HepG2 (cell line): ENCODE data around the gene WIPF2. TPM values are rescaled to one million over a fixed set of nuclear protein-coding genes. Genes with fewer than 3 reads are reported as not detected.

Source experiments
- ETV5 ChIP-seq: IDR thresholded peaks from 2 replicates; pipeline ENCODE4 v1.6.1; 2018; ENCODE audit warnings: missing biosample characterization, missing genetic modification reagents, inconsistent platforms, borderline replicate concordance
- FOXP4 ChIP-seq: sonication (generic); formaldehyde crosslinking; IDR thresholded peaks from 2 replicates; pipeline ENCODE4 v1.4.0; 2020; ENCODE audit warnings: missing genetic modification reagents
- HMGA1 ChIP-seq: sonication (generic); formaldehyde crosslinking; conservative IDR thresholded peaks from 2 replicates; pipeline ENCODE4 v1.4.0; 2020; ENCODE audit warnings: missing genetic modification reagents
- KDM6A ChIP-seq: IDR thresholded peaks from 2 replicates; pipeline ENCODE4 v1.6.1; 2016; ENCODE audit warnings: low read depth
- KLF13 ChIP-seq: sonication (generic); formaldehyde crosslinking; IDR thresholded peaks from 2 replicates; pipeline ENCODE4 v1.4.0; 2020; ENCODE audit warnings: mild to moderate bottlenecking, missing genetic modification reagents
- KMT2B ChIP-seq: IDR thresholded peaks from 2 replicates; pipeline ENCODE4 v1.6.1; 2016; ENCODE audit warnings: missing genetic modification reagents, missing compliant biosample characterization
- MIXL1 ChIP-seq: IDR thresholded peaks from 2 replicates; pipeline ENCODE4 v1.6.1; 2016
- MXD1 ChIP-seq: sonication (generic); formaldehyde crosslinking; IDR thresholded peaks from 2 replicates; pipeline ENCODE4 v1.4.0; 2020; ENCODE audit warnings: mild to moderate bottlenecking, missing genetic modification reagents
- MXD4 ChIP-seq: IDR thresholded peaks from 2 replicates; pipeline ENCODE4 v1.6.1; 2016; ENCODE audit warnings: mild to moderate bottlenecking, missing biosample characterization, missing genetic modification reagents
- NAIF1 ChIP-seq: sonication (generic); formaldehyde crosslinking; IDR thresholded peaks from 2 replicates; pipeline ENCODE4 v1.5.0; 2020; ENCODE audit warnings: mild to moderate bottlenecking, missing genetic modification reagents, borderline replicate concordance
- NCOA5 ChIP-seq: sonication (generic); formaldehyde crosslinking; IDR thresholded peaks from 2 replicates; pipeline ENCODE4 v1.4.0; 2020; ENCODE audit warnings: missing genetic modification reagents
- NFKBIZ ChIP-seq: IDR thresholded peaks from 2 replicates; pipeline ENCODE4 v1.6.1; 2018; ENCODE audit warnings: missing genetic modification reagents, missing compliant biosample characterization
- PHB2 ChIP-seq: fragments of 450-650 bp; IDR thresholded peaks from 2 replicates; pipeline ENCODE4 v1.6.1; 2018; ENCODE audit not compliant: partially characterized antibody
- POLR2G ChIP-seq: fragments of 200-400 bp; formaldehyde crosslinking; IDR thresholded peaks from 2 replicates; pipeline ENCODE4 v1.6.1; 2018; ENCODE audit warnings: mild to moderate bottlenecking, low read depth, low read length, moderate library complexity
- SMYD3 ChIP-seq: sonication (generic); formaldehyde crosslinking; IDR thresholded peaks from 2 replicates; pipeline ENCODE4 v1.8.1; 2023; ENCODE audit warnings: mild to moderate bottlenecking, missing genetic modification reagents
- TSC22D2 ChIP-seq: sonication (generic); formaldehyde crosslinking; IDR thresholded peaks from 2 replicates; pipeline ENCODE4 v1.5.1; 2020; ENCODE audit warnings: missing genetic modification reagents, mild to moderate bottlenecking, borderline replicate concordance
- U2AF1 ChIP-seq: fragments of 200-400 bp; formaldehyde crosslinking; optimal IDR thresholded peaks from 2 replicates; pipeline ENCODE3; 2017; ENCODE audit warnings: mild to moderate bottlenecking, low read depth, low read length
- ZBTB1 ChIP-seq: sonication (generic); formaldehyde crosslinking; IDR thresholded peaks from 2 replicates; pipeline ENCODE4 v1.4.0; 2020; ENCODE audit warnings: missing genetic modification reagents, borderline replicate concordance
- ZBTB38 ChIP-seq: sonication (generic); formaldehyde crosslinking; IDR thresholded peaks from 2 replicates; pipeline ENCODE4 v1.5.1; 2020; ENCODE audit warnings: mild to moderate bottlenecking, missing genetic modification reagents
- ZNF274 ChIP-seq: sonication (generic); formaldehyde crosslinking; IDR thresholded peaks from 2 replicates; pipeline ENCODE4 v1.5.1; 2020; ENCODE audit warnings: mild to moderate bottlenecking, missing genetic modification reagents
- ZNF354B ChIP-seq: sonication (generic); formaldehyde crosslinking; IDR thresholded peaks from 2 replicates; pipeline ENCODE4 v1.8.0; 2022; ENCODE audit warnings: mild to moderate bottlenecking, missing genetic modification reagents
- ZNF382 ChIP-seq: sonication (generic); formaldehyde crosslinking; IDR thresholded peaks from 2 replicates; pipeline ENCODE4 v1.5.0; 2020; ENCODE audit warnings: missing genetic modification reagents, mild to moderate bottlenecking, borderline replicate concordance
- ZNF441 ChIP-seq: sonication (generic); formaldehyde crosslinking; IDR thresholded peaks from 2 replicates; pipeline ENCODE4 v1.7.0; 2021; ENCODE audit warnings: missing genetic modification reagents, borderline replicate concordance
- ZNF496 ChIP-seq: sonication (generic); formaldehyde crosslinking; IDR thresholded peaks from 2 replicates; pipeline ENCODE4 v1.8.1; 2023; ENCODE audit warnings: mild to moderate bottlenecking, moderate library complexity, missing genetic modification reagents; ENCODE audit not compliant: insufficient replicate concordance
- ZNF547 ChIP-seq: sonication (generic); formaldehyde crosslinking; IDR thresholded peaks from 2 replicates; pipeline ENCODE4 v1.5.1; 2020; ENCODE audit warnings: mild to moderate bottlenecking, missing genetic modification reagents
- ZNF569 ChIP-seq: sonication (generic); formaldehyde crosslinking; IDR thresholded peaks from 2 replicates; pipeline ENCODE4 v1.5.0; 2020; ENCODE audit warnings: mild to moderate bottlenecking, missing genetic modification reagents, moderate library complexity, borderline replicate concordance
- ZNF572 ChIP-seq: sonication (generic); formaldehyde crosslinking; IDR thresholded peaks from 2 replicates; pipeline ENCODE4 v1.5.1; 2020; ENCODE audit warnings: mild to moderate bottlenecking, missing genetic modification reagents
- ZNF597 ChIP-seq: sonication (generic); formaldehyde crosslinking; IDR thresholded peaks from 2 replicates; pipeline ENCODE4 v1.5.0; 2020; ENCODE audit warnings: missing genetic modification reagents
- ZNF724P ChIP-seq: sonication (generic); formaldehyde crosslinking; IDR thresholded peaks from 2 replicates; pipeline ENCODE4 v1.8.0; 2022; ENCODE audit warnings: missing genetic modification reagents, borderline replicate concordance
- polyA plus RNA-seq, 8 experiments: library from polyadenylated mRNA; depleted of rRNA in 3 of 8; stranded (reverse) in 7 of 8; unstranded in 1 of 8; fragments of >200 nt; fragmentation: Illumina TruSeq in 4 of 8; extraction: Trizol in 4 of 8; gene quantifications; 2 replicates each; pipeline versions ENCODE4 v1.2.1 to v1.2.3, GENCODE V29; 2011 to 2016; ENCODE audit warnings: low read depth in 4 of 8, missing spikeins in 1 of 8, mixed read lengths in 1 of 8; ENCODE audit not compliant: insufficient read depth in 1 of 8
- total RNA-seq, 5 experiments: library from RNA; depleted of rRNA; stranded (reverse); fragments of >200 nt; fragmentation: Illumina TruSeq; extraction: Trizol; gene quantifications; 2 replicates each; pipeline ENCODE4 v1.2.3, GENCODE V29; 2016; ENCODE audit warnings: low read depth in 1 of 5

Gene WIPF2
- total and polyA plus RNA-seq, 2 of the 13 experiments (the other 11 are each of a cell fraction or from before 2014, with no cell fraction given): 7.2 to 10.8 TPM

GRCh38 chr17:40317880-40318829 is 99.1 kb downstream of the WIPF2 start (continued):
- peak; percentile 81 for TF ChIP-seq POLR2G
- TF ChIP-seq MXD4: peak; percentile 97
- TF ChIP-seq ZNF572 (CRISPR knock-in tag): peak; percentile 85
- TF ChIP-seq SMYD3 (CRISPR knock-in tag): no peak
- TF ChIP-seq NAIF1: no peak
- TF ChIP-seq ZNF569 (CRISPR knock-in tag): no peak
- peak; percentile 89 for TF ChIP-seq ZNF547 (CRISPR knock-in tag)
- TF ChIP-seq NCOA5 (CRISPR knock-in tag): no peak
- TF ChIP-seq ZNF382 (CRISPR knock-in tag): no peak
- TF ChIP-seq FOXP4 (CRISPR knock-in tag): no peak
- TF ChIP-seq ZNF496: no peak
- peak; percentile 78; the same call in 1 of the 2 replicates for TF ChIP-seq MIXL1 (CRISPR knock-in tag)
- 0 out of 2 replicates have a peak, but pooled peaks have one; percentile 42 for TF ChIP-seq ZNF441 (CRISPR knock-in tag)
- TF ChIP-seq HMGA1 (CRISPR knock-in tag): no peak
- no peak for TF ChIP-seq KMT2B (CRISPR knock-in tag)
- TF ChIP-seq ZNF354B (CRISPR knock-in tag): no peak
- peak; percentile 69; the same call in 1 of the 2 replicates for TF ChIP-seq ZNF274
- no peak for TF ChIP-seq KLF13
- TF ChIP-seq MXD1 (CRISPR knock-in tag): peak; percentile 87
- no peak for TF ChIP-seq ZNF597
- TF ChIP-seq KDM6A: no peak; the same call in 1 of the 2 replicates
- TF ChIP-seq NFKBIZ (CRISPR knock-in tag): peak; percentile 74; the same call in 1 of the 2 replicates
- TF ChIP-seq U2AF1: no peak
- TF ChIP-seq TSC22D2 (CRISPR knock-in tag): no peak
- no peak for TF ChIP-seq ZNF724P (CRISPR knock-in tag)
- TF ChIP-seq PHB2: no peak
- no peak for TF ChIP-seq ZBTB1
- TF ChIP-seq ZBTB38 (CRISPR knock-in tag): peak; percentile 30; the same call in 1 of the 2 replicates
- no peak; the same call in 1 of the 2 replicates for TF ChIP-seq ETV5 (CRISPR knock-in tag)
